ENCODE results near the gene WNT3. TPM values are rescaled to one million over a fixed set of nuclear protein-coding genes. Genes with fewer than 3 reads are reported as not detected.

The WNT3 gene
- total RNA-seq, 3 donors from 2014 or later (not counting 1 experiment from before 2014, with no cell fraction given) = 0.07 to 1.4 (median 0.30) TPM

GRCh38 chr17:46851029-46851741 is 32.7 kb upstream of the WNT3 start, which contains the start of gene WNT9B:
Gene WNT9B, plus strand, starts transcription at chr17:46851583. Its CDS starts 56 bp downstream, at chr17:46851639.
- H3K27me3 ChIP-seq (ENCODE audit: control insufficient read depth, insufficient read depth, low read length) = peaks cover 10% of the 10 kb centered on the region
- peaks cover 8% of the 10 kb centered on the region for H3K4me1 ChIP-seq (ENCODE audit: control insufficient read depth, insufficient read depth, low read length)
- Mint-ChIP-seq H3K27ac (no peak within 1 kb of the TSS), H3K9me3 (no peaks in the 10 kb centered on the region), H3K4me3 (no peak within 1 kb of the TSS), H3K36me3 (no peaks in the 10 kb centered on the region), H3K27me3 (ENCODE audit: low read depth in 2 of 2) (peaks cover 67 to 70% of the 10 kb centered on the region in 2 donors), H3K4me1 (peaks cover 0 to 11% of the 10 kb centered on the region in 2 donors)
- intact Hi-C loops (cut with micrococcal nuclease) = no loop called here
- no peaks in the 10 kb centered on the region for H3K9me3 ChIP-seq (ENCODE audit: control insufficient read depth, insufficient read depth, low read length)
- H3K36me3 ChIP-seq (ENCODE audit: control insufficient read depth, insufficient read depth, low read length) = no peaks in the 10 kb centered on the region
- WGBS (ENCODE audit: insufficient coverage) = 3% methylated on average over 71 of the region's 75 CpGs
- no peak for TF ChIP-seq CTCF (IDR thresholded peaks at IDR 0.05)
- peak in 1 of 2 donors; percentile 54 for DNase-seq
- H3K27ac ChIP-seq (ENCODE audit: low read length) = no peak within 1 kb of the TSS
- H3K4me3 ChIP-seq (ENCODE audit: low read length) = no peak within 1 kb of the TSS
- ATAC-seq = peak in 1 of 3 donors; percentile 59

- intact Hi-C loops (cut with micrococcal nuclease) = no loop called here
- no peak for ATAC-seq
- Mint-ChIP-seq H3K9me3 (no peaks in the 10 kb centered on the region), H3K36me3 (no peaks in the 10 kb centered on the region), H3K27me3 (ENCODE audit: low read depth in 2 of 2) (peaks cover 66 to 70% of the 10 kb centered on the region in 2 donors), H3K4me1 (peaks cover 0 to 11% of the 10 kb centered on the region in 2 donors), H3K4me3 (no peak overlapping the region), H3K27ac (no peak overlapping the region)
- Histone ChIP-seq H3K27ac (ENCODE audit: low read length) (no peak overlapping the region), H3K9me3 (ENCODE audit: control insufficient read depth, insufficient read depth, low read length) (no peaks in the 10 kb centered on the region), H3K4me1 (ENCODE audit: control insufficient read depth, insufficient read depth, low read length) (peaks cover 8% of the 10 kb centered on the region), H3K27me3 (ENCODE audit: control insufficient read depth, insufficient read depth, low read length) (peaks cover 10% of the 10 kb centered on the region), H3K36me3 (ENCODE audit: control insufficient read depth, insufficient read depth, low read length) (no peaks in the 10 kb centered on the region), H3K4me3 (ENCODE audit: low read length) (no peak overlapping the region)
- no peak for TF ChIP-seq CTCF (IDR thresholded peaks at IDR 0.05)
- WGBS (ENCODE audit: insufficient coverage) = 56% methylated on average over 13 of the region's 13 CpGs
- no peak for DNase-seq
Measured at GRCh38 chr17:46850688-46851028, 32.2 kb upstream of the WNT3 start.

GRCh38 chr17:46848534-46848933 is 30.0 kb upstream of the WNT3 start:
- H3K27ac ChIP-seq (ENCODE audit: low read length) = no peak overlapping the region
- Mint-ChIP-seq H3K36me3 (peaks cover 2% of the 10 kb centered on the region), H3K4me1 (peaks cover 0 to 11% of the 10 kb centered on the region in 2 donors), H3K27ac (no peak overlapping the region), H3K4me3 (no peak overlapping the region), H3K9me3 (peaks cover 0 to under 1% of the 10 kb centered on the region in 2 donors), H3K27me3 (ENCODE audit: low read depth in 2 of 2) (peaks cover 58 to 71% of the 10 kb centered on the region in 2 donors)
- H3K9me3 ChIP-seq (ENCODE audit: control insufficient read depth, insufficient read depth, low read length) = no peaks in the 10 kb centered on the region
- intact Hi-C loops (cut with micrococcal nuclease) = no loop called here
- H3K4me3 ChIP-seq (ENCODE audit: low read length) = no peak overlapping the region
- peaks cover 7% of the 10 kb centered on the region for H3K27me3 ChIP-seq (ENCODE audit: control insufficient read depth, insufficient read depth, low read length)
- no peak for TF ChIP-seq CTCF (IDR thresholded peaks at IDR 0.05)
- DNase-seq (no peak), ATAC-seq (no peak)
- WGBS (ENCODE audit: insufficient coverage) = 94% methylated on average over 4 of the region's 6 CpGs
- H3K36me3 ChIP-seq (ENCODE audit: control insufficient read depth, insufficient read depth, low read length) = no peaks in the 10 kb centered on the region
- H3K4me1 ChIP-seq (ENCODE audit: control insufficient read depth, insufficient read depth, low read length) = peaks cover 8% of the 10 kb centered on the region

Data from natural killer cell (primary cell).